Muscle of arm (tissue), 14 donors: ENCODE data around the gene FLG. TPM values are rescaled to one million over a fixed set of nuclear protein-coding genes. Genes with fewer than 3 reads are reported as not detected.
"Not testable (repeated sequence)": the region's sequence is repeated elsewhere in the genome, so short reads cannot be mapped to it uniquely, and the experiment has no call there.

Experiments
- DNase-seq: peaks from one replicate; pipeline ENCODE4 v3.0.0-alpha.2; 2013
- long read RNA-seq, 11 donors: transcript quantifications; one replicate each; lab custom pipeline, GENCODE V29; 2026
- polyA plus RNA-seq, 12 donors: library from polyadenylated mRNA; unstranded; fragments of 120-200 nt; gene quantifications; one replicate each; pipeline ENCODE4 v1.2.1, GENCODE V29; 2013; ENCODE audit not compliant: insufficient read length in 12 of 12

FLG gene
- polyA plus RNA-seq: under 1 TPM in 10 of 12 donors, not detected in 2; 0.06 to 0.77 (median 0.35) TPM
- long read RNA-seq, donor 1: 0 reads
- long read RNA-seq, donor 2: 0 reads
- long read RNA-seq, donor 3: 0 reads
- long read RNA-seq, donor 4: 0 reads
- long read RNA-seq, donor 5: 0 reads
- long read RNA-seq, donor 6: 0 reads
- long read RNA-seq, donor 7: 0 reads
- long read RNA-seq, donor 8: 0 reads
- long read RNA-seq, donor 9: 0 reads
- long read RNA-seq, donor 10: 0 reads
- long read RNA-seq, donor 11: 0 reads

DNA sequence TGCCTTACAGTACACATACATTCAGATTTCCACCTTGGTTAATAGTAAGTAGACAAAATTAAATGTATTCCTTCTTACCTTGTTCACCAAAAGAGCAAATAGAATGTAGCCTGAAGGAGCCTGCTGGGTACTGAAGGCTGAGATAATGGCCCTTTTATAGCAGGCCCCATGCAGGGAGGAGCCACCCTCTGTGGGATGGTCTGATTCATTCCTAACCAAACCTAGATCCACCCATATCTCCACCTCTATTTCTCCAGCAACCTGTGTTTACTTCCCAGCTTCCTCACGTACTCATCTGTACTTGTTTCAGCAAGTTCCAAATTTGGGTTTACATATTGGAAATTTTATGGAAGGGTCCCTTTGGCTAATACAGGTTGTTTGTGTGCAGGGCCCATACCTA lies at the start of gene FLG:
Gene FLG (minus strand): TSS at position 129 of the 400 bp plus-strand sequence. CDS start 9,783 bp downstream, outside the sequence.
- no peak for DNase-seq

DNA sequence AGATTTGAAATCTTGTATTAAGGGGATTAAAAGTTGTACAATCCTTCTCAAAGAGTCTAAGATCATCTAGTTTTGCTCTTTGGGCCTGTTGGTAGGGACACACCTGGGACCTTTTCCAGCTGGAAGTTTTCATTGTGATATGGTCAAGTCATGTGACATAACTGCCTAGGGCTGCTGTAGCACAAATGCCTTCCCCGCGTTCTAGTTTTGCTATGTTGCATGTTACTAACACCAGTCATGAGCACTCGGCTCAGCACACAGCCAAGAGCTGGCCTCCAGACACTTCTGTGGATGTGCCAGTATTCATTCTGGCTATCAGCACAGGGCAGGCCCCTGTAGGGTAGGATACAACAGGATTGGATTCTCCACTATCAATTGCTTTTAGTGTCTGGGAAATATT lies 49.4 kb upstream of the FLG start:
- DNase-seq: no peak

DNA sequence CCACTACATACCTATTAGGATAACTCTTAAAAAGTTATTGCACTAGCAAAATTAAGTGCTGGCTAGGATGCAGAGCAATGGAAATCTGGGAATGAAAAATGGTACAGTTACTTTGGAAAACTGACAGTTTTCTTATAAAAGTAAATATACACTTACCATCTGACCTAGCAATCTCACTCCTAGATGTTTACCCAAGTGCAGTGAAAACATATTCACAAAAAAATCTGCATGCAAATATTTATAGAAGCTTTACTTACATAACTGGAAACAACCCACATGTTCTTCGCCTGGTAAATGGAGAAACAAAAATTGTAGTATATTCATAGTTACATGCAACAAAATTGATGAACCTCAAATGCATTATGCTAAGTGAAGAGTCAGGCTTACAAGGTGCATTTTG lies 47.6 kb upstream of the FLG start:
- DNase-seq: no peak

DNA sequence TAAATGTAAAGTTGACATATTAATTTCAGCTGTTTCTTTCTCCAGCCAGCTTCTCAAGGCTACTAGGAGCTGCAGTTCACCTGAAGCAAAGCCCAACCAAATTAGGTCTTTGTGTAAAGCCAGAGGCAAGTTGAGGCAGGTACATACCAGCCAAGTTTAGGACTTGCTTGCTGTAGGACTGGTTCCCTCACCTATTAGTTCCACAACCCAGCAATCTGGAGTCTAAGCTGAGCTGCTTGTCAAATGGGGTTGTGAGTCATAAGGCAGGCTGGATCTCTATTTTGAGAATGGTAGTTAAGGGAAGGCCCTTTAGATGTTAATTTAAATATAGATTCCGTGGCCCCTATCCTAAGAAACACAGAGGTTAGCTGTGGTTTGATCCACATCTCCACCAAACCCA lies 42.4 kb upstream of the FLG start:
- no peak for DNase-seq

DNA sequence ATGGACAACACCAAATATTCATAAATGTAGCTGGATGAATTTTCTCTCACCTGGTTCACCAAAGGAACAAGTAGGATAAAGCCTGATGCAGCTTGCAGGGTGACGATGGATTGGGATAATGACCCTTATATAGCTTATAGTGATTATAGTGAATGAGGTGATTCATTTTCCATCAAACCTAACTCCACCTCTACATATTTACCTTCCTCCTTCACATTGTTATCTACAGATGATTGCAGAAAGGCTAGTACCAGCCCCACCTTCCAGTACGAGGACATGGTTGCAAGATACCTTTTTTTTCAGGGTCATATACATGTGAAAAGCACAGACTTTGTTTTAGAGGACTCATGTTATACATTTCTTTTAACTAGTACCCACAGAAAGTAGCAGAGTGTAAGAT lies 34.9 kb upstream of the FLG start, which contains the start of gene FLG2:
Gene FLG2 (minus strand): TSS at position 101 of the 400 bp plus-strand sequence. CDS start 1,122 bp downstream, outside the sequence.
- no peak for DNase-seq

DNA sequence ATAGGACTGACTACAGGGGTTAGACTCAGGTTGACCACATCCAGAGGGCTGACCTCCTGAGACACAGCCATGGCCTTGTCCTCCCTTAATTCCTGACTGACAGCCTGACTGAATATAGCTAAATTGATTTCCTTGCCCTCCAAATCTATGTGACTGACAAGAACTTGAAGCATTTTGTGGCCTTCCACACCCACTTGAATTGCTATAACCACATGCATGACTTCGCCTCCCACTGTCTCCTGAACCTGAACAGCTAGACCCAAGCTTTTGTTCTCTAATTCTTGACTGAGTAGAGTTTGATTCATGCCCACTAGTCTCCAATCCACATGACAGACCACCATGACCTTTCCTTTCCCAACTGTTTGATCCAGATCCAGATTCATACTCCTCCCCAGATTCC lies 31.7 kb upstream of the FLG start:
- no peak for DNase-seq

DNA sequence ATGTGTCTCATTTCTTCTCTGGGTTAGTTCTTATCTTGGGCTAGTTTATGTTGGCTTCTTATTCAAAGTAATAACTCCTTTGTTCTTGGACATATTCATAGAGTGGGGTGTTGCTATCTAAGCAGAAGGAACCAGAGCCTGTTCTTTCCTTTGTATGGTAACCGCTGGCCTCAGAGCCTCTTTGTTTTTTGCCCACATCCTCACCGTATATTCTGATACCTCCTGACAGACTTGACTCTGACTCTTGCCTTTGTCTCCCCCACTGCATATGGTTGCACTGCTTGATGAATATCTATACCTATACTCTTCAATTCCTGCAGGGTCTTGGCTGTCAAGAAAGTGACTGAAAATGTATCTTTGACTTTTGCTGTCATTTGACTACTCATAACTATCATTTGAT lies 24.6 kb upstream of the FLG start:
- DNase-seq: no peak

DNA sequence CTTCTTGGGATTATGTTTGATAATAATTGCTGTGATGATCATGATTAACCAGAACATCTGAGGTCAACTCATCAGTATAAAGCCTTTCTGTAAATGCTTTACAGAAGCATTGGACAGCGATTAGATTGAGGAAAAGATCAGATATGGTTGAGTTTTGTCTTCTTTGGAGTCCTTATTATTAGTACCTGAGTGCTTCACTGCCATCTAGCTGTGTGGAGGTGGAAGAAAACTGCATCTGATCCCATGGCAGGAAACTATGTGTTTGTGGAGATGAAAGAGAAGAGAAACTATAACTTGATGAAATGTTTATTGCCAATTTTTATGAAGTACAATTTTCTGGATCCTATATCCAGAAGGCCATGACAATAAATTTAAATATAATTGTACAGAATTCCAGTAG lies 23.4 kb upstream of the FLG start:
- no peak for DNase-seq

DNA sequence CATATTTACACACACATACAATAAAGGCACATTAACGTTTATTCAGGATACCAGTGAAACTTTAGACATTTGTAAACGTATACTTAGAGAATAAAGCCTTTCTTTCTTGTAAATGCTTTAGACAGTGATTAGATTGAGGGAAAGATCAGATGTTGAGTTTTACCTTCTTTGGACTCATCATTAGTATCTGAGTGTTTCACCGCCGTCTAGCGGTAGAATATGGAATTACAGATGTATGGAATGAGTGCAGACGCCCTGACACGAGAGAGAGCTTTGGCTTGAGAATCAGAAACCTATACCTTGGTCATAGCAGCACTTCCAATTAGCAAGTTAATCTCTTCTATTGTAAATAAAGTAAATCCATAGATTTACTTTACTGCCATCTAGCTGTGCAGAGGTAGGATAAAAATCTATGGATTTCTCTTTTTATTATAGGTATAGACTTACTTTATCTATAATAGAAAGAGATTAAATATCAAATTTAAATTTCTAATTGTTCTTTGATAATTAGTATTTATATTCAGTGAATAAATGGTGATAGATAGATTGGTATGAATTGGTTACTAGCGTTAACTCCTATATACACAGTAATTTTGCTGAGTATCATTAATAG lies 22.2 kb upstream of the FLG start:
- DNase-seq: peak; percentile 35

DNA sequence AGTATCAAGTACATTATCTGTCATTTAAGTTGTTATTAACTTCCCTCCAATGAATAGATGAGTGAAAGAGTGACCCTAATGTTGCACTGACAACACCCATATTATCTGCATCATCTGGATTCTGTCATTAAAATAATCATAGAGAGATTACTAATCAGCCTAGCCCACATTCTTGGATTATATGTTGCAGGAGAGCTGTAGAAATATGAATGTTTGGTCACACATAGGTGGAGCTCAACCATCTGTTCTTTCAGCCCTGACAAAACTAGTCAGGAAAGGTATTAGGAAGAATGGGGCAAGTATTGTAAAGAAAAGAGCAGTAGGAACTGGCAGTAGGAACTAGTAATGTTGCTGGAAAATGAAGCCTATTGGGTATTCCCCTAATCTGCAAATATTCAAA lies 19.4 kb upstream of the FLG start:
- no peak for DNase-seq

DNA sequence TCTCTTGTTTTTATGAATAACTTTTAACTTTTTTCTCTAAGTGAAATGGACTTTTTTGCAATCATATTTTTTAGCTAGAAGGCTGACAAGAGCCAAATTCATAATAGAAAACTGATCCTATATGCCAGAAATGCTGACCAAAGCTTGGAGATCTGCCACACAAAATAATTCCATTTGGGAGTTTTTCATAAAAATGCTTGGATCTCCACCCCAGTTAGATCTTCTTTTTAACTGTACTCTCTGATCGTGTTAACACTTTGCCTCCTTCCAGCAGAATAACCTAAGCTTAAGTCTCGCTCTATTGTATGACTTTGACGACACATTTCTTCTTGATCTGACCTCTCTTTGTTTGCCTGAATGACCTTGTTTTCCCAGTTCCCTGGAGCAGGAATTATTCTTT lies 18.0 kb upstream of the FLG start:
- DNase-seq: peak; percentile 35

DNA sequence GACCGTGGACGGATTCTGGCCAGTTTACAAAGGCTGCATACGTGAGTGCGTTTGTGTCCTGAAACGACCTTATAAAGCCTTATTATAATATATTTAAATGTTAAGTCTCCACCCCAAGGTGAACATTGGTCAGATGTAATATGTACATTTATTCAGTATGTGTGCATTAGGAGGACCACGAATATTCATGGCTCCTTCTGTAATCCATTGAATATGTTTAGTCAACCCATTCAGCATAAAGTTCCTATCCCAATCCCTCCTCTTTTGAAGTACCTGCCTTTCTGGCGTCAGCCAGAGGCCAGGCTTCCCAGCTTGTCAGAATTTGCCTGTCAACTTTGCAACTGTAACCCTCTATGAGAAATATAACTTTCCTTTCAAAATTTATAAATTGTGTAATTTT lies 10.4 kb upstream of the FLG start:
- no peak for DNase-seq

DNA sequence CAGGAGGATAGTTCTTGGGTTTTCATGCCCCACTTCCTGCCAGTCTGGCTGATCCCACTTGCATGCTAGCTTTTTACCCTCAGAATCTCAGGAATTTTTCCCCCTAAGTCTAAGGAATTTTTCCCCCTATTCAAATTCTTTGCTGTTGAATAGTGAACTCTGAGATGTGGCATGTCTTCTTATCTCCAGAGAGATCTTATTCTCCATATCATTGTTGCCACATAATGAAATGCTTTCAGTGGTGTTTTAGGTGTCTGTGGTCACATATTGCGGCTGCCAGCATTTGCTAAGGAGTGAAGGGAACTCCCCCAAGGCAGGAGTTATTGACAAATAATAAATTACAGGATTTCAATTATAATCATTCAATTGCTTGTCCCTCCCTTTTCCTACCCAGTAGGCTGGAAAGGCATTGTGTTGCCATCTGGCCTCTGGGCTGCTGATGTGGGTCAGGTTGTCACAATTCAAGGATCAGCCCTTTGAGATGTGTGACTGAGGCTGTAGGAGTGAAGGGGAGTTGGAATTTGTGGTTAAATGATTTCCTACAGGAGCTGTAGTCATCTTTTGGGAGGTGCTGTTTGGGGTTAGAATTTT lies 3.9 kb upstream of the FLG start:
- DNase-seq: no peak

DNA sequence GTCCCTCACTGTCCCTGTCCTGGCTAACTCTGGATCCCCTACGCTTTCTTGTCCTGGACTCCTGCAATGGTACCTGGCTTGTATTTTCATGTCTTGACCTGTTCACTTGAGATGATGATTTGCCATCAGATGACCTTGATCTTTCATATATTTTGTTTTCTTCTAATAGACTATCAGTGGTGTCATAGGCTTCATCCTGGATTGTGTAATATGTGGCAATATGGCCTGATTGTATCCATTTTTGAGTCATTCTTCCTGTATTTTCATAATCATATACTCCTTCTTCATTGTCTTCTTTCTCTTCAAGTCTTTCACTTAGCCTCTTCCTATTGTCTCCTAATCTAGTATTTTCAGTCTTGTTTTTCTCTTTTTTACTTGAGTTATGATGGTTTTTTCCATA lies 11.1 kb downstream of the FLG start:
- DNase-seq: no peak

DNA sequence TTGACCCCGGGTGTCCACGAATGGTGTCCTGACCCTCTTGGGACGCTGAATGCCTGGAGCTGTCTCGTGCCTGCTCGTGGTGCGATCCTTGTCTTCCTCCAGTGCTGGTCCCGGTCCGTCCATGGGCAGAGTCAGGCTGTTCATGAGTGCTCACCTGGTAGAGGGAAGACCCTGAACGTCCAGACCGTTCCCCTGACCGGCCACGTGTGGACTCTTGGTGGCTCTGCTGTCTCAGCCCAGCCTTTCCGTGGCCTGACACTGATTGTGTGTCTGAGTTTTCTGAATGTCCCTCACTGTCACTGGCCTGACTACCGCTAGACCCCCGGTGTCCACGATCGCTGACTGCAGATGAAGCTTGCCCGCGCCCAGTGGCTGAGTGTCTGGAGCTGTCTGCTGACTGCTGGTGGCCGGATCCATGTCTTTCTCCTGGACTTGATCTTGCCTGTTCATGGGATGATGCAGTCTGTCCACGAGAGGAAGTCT lies 11.7 kb downstream of the FLG start:
- DNase-seq: no peak

DNA sequence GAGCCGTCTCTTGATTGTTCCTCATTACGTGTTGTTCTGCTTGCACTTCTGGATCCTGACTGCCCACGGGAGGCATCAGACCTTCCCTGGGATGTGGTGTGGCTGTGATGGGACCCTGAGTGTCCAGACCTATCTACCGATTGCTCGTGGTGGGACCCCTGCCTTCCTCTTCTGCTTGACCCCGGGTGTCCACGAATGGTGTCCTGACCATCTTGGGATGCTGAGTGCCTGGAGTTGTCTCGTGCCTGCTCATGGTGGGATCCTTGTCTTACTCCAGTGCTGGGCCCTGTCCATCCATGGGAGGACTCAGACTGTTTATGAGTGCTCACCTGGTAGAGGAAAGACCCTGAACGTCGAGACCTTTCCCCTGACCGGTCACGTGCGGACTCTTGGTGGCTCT lies 12.9 kb downstream of the FLG start:
- not testable (repeated sequence) for DNase-seq

DNA sequence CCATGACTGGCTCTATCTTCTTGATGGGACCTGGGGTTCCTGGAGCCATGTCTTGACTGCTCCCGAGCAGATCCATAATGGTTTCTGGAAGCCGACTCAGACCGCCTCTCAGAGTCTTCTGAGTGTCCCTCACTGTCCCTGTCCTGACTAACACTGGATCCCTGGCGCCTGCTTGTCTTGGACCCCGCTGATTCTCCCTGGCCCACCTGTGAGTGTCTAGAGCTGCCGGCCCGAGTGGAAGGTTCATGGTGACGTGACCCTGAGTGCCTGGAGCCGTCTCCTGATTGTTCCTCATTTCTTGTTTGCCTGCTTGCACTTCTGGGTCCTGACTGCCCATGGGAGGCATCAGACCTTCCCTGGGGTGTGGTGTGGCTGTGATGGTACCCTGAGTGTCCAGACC lies 15.1 kb downstream of the FLG start:
- DNase-seq: no peak

DNA sequence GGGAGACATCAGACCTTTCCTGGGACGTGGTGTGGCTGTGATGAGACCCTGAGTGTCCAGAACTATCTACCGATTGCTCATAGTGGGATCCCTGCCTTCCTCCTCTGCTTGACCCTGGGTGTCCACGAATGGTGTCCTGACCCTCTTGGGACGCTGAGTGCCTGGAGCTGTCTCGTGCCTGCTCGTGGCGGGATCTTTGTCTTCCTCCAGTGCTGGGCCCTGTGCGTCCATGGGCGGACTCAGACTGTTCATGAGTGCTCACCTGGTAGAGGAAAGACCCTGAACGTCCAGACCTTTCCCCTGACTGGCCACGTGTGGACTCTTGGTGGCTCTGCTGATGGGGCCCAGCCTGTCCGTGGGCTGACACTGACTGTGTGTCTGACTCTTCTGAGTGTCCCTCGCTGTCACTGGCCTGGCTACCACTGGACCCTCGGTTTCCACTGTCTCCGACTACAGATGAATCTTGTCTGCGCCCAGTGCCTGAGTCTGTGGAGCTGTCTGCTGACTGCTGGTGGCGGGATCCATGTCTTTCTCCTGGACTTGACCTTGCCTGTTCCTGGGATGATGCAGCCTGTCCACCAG lies 15.6 kb downstream of the FLG start:
- not testable (repeated sequence) for DNase-seq

DNA sequence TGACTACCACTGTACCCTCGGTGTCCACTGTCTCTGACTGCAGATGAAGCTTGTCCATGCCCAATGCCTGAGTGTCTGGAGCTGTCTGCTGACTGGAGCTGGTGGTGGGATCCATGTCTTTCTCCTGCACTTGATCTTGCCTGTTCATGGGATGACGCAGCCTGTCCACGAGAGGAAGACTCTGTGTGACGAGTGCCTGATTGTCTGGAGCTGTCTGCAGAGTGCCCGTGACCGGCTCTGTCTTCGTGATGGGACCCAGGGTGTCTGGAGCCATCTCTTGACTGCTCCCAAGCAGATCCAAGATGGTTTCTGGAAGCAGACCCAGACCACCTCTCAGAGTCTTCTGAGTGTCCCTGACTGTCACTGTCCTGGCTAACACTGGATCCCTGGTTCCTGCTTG lies 16.3 kb downstream of the FLG start:
- not testable (repeated sequence) for DNase-seq

DNA sequence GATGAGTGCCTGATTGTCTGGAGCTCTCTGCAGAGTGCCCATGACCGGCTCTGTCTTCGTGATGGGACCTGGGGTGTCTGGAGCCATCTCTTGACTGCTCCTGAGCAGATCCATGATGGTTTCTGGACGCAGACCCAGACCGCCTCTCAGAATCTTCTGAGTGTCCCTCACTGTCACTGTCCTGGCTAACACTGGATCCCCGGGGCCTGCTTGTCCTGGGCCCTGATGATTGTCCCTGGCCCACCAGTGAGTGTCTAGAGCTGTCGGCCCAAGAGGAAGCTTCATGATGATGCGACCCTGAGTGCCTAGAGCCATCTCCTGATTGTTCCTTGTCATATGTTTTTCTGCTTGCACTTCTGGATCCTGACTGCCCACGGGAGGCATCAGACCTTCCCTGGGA lies 17.1 kb downstream of the FLG start:
- not testable (repeated sequence) for DNase-seq

DNA sequence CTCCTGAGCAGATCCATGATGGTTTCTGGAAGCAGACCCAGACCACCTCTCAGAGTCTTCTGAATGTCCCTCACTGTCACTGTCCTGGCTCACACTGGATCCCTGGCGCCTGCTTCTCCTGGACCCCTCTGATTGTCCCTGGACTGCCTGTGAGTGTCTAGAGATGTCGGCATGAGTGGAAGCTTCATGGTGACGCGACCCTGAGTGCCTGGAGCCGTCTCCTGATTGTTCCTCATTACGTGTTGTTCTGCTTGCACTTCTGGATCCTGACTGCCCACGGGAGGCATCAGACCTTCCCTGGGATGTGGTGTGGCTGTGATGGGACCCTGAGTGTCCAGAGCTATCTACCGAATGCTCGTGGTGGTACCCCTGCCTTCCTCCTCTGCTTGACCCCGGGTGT lies 18.9 kb downstream of the FLG start:
- not testable (repeated sequence) for DNase-seq

DNA sequence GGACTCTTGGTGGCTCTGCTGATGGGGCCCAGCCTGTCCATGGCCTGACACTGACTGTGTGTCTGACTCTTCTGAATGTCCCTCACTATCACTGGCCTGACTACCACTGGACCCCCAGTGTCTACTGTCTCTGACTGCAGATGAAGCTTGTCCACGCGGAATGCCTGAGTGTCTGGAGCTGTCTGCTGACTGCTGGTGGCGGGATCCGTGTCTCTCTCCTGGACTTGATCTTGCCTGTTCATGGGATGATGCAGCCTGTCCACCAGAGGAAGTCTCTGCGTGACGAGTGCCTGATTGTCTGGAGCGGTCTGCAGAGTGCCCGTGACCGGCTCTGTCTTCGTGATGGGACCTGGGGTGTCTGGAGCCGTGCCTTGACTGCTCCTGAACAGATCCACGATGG lies 20.3 kb downstream of the FLG start:
- not testable (repeated sequence) for DNase-seq
